HG03575 (cell line): ENCODE results near the gene OCSTAMP.

Source experiments
- ATAC-seq: cut with Tn5 transposase; IDR thresholded peaks from one replicate; pipeline ENCODE4 v1.9.1; 2021; ENCODE audit not compliant: unreplicated experiment, insufficient number of reproducible peaks, low FRiP score; ENCODE audit errors: extremely low read depth

OCSTAMP gene

DNA sequence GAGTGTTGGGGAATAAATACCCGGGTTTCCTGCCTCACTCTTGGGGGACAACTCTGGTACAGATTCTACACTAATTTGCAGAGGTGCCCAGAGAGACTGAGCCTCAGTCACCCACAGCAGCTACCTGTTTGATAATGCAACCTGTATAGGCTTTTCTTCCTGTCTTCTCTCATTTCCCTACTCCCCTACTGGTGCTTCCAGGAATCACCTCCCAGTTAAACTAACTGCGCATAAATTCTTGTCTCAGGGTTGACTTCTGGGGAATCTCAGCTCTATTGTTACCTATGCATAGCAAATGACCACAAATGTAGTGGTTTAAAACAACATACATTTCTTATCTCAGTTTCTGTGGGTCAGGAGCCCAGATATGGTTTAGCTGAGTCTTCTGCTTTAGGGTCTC, 11.3 kb downstream of the OCSTAMP start:
- ATAC-seq: no peak

DNA sequence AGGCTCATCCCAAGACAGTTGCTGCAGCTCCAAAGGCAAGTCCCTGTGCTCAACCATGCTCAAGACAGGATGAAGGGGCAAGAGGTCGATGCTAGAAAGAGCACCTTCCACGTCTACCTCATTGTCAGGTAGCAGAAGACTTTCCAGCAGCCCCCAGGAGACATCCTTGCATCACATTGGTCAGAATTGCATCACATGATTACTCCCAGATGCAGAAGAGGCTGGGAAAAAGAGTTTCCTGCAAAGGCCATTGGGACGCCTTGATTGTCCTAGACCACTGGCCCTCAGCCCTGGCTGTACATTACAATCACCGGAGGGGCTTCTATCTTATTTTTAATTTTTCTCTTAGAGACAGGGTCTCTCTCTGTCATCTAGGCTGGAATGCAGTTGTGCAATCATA, 19.8 kb downstream of the OCSTAMP start:
- no peak for ATAC-seq

DNA sequence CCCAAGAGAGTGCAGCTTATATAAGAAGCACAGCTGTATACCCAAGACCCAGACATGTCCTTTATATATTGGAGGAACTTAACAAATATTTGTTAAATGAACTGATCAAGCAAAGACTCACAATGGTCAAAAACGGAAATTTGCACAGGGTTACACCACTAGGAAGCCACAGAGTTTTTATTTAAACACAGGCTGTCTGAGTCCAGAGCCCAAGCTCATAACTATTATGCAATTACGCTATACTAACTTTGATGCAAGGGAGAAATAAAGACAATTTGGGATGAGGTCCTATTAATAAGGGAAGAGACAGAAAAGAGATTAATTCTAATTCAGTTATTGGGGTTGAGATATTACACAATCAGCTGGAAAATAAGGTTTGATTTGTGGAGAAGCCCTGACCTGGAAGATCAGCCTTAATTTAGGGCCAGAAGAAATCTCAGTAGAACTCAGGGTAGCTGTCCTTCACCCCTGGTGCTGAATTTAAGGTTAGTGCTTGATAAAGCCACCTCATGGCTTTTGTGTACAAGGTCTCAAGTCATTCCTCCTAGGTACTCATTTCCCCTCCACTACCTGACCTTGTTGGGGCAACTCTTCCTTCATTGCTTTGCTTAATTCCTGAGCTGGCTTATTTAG, 26.6 kb downstream of the OCSTAMP start:
- ATAC-seq: no peak

DNA sequence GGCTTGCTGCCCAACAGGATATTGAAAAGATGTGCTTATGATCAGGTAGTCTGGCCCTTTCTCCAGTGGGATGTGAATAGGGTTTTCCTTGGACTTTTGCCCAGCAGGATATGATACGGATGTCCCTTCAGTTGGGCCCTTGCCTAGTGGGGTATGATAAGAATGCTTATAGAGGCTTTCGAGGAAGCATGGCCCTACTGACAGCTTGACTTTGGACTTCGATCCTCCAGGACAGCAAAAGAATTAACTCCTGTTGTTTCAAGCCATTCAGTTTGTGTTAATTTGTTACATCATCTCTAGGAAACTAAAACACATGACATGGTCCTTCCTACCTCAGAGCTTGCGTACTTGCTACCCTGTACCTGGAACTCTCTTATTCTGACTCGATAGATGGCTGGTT, 27.3 kb downstream of the OCSTAMP start:
- no peak for ATAC-seq

DNA sequence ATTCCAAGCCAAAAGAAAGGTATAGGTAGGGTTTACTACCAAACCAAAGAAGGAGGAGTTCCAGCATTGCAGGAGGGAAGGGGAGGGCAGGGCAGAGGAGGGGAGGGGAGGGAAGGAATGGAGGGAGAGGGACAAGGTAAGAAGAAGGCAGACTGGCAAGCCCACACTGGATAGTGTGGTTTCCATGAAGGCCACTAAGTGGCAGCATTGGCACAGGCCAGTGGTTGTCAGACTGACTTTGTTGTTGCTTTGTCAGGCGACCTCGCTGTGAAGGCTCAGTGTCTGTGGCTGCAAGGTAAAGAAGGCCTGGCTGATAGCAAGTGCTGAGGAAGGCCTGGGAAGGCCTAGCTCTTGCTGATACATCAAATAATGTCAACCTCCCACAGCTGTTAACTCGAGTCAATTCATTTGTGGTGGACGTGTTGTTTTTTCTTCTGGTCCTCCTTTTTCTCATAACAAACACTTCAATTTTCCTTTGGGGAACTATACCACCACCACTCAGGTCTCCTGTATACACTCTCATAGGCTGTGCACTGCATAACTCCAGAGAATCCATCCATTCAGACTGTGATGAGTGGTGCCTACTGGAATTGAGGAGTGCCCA, 29.4 kb downstream of the OCSTAMP start:
- no peak for ATAC-seq

DNA sequence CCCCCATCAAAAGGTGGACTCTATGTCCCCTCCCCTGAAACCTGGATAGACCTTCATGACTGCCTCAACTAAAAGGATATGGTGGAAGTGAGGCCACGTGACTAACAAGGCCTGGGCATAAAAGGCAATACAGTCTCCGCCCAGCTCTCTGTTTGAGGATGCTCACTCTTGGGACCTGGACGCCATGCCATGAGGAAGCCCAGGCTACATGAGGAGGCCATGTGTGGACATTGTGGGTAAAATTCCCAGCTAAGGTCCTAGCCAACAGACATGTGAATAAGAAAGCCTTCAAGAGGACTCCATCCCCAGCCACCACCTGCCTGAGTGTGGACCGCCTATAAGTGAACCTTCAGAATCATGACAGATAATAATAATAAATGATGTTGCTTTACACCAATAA, 29.9 kb downstream of the OCSTAMP start:
- no peak for ATAC-seq

DNA sequence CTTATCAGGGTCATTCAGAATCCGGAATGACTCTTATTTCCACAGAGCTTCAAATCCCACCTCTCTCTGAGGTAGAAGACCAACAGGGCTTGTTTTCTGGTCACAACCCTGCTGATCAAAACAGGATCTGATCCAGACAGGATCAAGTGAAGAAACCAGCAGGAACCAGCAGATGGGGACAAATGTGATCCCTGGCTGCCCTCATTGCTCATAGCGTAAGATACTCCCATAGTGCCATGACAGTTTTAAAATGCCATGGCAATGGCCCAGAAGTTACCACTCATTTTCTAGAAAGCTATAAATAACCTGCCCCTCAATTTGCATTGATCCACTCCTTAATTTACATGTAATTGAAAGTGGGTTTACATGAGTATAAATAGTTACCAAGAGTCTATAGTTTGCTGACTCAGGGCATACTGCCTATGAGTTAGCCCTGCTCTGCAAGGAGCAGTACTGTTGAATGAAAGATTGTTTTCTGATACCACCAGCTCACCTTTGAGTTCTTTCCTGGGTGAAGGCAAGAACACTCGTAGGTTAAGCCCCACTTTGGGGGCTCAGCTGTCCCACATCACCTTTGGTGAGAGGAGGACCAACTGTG, 30.9 kb downstream of the OCSTAMP start:
- ATAC-seq: no peak

DNA sequence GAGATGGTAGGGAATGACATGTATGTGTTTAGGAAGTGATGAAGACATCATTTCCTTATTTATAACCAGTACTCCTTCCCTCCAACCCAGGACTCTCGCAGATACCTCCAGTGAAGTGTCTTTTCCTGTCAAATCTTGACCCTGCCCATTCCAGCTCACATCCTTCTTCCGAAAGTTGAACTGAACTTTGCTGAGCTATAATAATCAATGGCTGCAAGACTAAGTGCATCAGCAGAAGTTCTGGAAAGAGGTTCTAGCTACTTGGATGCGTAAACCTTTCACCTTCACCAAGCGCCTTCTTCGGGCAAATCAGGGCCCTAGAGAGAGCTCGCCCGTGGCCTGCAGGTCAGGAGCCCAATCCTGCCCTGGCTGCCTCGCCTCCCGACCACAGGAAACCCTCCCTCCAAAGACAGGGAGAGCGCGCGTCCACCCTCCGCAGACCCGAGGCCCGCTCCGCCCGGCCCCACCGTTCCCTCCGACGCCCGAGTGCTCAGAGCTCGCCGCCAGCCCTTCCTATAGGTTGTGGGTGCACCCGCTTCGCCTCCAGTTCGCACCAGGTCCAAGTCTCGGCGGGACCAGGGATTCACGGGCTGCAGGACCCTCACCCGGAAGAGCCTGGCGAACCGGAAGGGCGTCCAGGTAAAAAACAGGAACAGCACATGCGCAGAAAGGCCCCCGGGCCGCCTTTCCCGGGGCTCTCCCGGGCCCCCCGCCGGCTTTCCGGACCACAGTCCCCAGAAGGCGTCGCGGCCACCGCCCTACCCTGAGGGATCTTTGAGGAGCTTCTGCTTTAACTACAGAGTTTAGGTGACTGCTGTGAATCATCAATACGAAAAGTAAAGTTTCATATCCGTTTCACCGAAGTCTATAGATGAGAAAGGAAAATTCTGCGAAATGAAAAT, 37.3 kb downstream of the OCSTAMP start, which contains the start of gene ZNF334:
Gene ZNF334, minus strand, starts transcription at position 617 of the 902 bp plus-strand sequence. CDS start 1,457 bp downstream, outside the sequence.
- ATAC-seq: no peak

DNA sequence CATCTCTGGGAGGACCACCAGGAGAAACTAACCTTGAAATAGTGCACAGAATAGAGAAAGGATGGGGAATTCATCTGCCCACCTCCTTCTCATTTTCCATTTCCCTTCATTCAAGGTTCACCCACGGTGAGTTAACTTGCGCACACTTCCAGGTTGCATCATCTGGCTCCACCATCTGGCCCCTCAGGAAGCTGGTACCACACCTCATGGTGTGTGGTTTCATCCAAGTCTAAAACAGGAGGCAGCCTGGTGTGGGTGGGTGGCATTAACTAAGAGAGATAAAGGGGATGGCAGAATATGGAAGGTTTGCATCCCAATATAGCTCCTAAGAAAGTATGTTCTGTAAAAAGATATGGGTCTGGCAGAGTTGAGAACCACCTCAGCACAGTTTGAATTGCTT, 40.9 kb downstream of the OCSTAMP start:
- no peak for ATAC-seq

DNA sequence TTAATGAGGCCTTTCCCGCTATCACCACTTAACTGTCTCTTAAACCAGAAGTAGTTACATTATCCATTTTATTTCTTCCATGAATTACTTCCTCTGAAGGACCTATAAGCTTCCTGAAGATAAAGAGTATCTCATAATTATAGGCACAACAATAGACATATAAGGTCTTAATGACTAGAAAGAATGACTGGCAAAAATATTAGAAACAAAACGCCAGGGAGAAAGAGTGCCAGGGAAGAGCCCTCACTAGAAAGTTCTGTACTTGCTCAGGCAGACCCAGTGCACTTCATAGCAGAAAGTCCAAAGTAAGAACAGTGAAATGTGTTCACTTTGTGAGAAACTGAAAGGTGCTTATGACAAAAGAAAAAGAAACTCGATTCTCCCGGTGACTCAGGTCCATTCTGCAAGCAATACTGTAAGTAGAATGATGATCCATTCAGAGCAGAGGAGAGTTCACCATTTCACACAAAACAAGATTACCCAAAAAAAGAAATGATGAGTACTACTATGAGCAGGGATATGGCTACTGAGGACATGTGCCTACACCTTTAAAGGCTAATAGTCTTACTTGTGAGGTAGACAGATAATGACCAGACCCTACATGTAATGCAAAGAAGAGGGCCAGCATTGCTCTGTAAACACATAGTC, 42.6 kb downstream of the OCSTAMP start:
- no peak for ATAC-seq

DNA sequence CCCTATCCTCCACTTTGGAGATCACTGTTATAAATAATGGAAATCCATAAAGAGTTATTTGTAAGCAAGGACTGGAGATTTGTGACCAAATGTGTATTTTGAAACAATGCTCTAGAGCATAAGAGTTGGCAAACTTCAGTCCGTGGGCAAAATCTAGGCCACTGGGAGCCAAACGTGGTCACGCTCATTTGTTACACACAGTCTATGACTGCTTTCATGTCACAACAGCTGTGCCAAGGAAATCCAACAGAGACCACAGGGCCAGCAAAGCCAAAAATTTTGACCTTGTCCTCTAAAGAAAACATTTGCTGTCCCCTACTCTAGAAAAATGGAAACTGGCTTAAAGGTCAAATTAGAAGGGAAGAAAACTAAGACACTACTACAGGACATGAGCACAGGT, 44.9 kb downstream of the OCSTAMP start:
- ATAC-seq: no peak

DNA sequence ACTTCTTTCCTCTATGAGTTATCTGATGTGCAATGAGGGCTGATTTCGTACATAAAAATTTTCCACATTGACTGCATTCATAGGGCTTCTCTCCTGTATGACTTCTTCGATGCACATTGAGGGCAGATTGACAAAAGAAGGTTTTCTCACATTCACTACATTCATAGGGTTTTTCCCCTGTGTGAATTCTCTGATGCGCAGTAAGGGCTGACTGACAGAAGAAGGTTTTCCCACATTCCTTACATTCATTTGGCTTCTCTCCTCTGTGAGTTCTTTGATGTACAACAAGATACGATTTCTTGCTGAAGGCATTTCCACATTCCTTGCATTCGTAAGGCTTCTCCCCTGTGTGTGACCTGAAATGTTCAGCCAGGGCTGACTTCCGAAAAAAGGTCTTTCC, 48.5 kb downstream of the OCSTAMP start:
- no peak for ATAC-seq

DNA sequence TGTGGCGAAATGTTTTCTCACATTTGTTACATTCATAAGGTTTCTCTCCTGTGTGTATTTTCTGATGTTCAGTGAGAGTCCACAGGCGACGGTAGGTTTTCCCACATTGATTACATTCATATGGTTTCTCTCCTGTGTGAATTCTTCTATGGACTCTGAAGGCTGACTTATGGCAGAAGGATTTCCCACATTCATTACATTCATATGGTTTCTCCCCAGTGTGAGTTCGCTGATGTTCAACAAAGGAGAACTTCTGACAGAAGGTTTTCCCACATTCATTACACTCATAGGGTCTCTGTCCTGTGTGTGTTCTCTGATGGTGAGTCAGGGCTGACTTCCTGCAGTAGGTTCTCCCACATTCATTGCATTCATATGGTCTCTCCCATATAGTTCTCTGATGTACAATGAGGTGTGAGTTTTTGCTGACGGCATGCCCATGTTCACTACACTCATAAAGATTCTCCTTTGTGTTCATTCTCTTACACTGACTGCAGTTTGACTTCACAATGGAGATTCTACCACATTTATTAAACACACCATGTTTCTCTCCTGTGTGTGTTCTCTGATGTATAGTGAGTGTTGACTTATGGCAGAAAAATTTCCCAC, 49.0 kb downstream of the OCSTAMP start:
- no peak for ATAC-seq

DNA sequence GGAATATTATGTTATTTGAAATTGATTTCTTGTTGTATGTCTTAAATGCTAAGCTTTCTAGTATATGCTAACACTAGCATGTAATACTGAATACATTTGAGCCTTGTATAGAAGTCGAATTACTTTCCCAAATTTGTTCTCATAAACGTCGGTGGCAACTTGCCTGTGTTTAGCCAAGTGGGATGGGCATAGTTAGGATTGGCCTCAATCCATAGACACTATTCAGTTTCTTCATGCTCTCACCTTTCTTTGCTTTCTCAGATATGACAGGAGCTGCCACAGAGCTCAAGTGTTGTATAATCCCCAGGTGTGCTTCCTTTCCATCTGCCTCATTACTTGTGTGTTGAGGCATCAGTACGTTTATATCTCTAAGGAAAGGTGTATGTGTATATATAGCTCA, 56.4 kb downstream of the OCSTAMP start:
- no peak for ATAC-seq

DNA sequence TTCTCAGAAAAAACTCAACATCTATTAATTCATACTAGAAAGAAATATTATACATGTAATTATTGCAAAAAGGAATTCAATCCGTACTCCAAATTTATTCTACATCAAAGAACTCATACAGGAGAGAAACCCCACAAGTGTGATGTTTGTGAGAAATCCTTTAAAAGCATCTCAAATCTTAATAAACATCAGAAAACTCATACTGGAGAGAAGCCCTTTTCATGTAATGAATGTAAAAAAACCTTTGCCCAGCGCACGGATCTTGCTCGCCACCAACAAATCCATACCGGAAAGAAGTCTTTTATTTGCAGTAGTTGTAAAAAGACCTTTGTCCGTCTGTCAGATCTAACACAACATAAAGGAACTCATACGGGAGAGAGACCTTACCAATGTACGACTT, 59.1 kb downstream of the OCSTAMP start:
- no peak for ATAC-seq
